GM19324 (cell line): ENCODE data around the gene SPEN.
"Not testable (repeated sequence)": the region's sequence is repeated elsewhere in the genome, so short reads cannot be mapped to it uniquely, and the experiment has no call there.

Experiments
- ATAC-seq: cut with Tn5 transposase; IDR thresholded peaks from one replicate; pipeline ENCODE4 v1.9.1; 2021; ENCODE audit warnings: mild to moderate bottlenecking, moderate library complexity; ENCODE audit not compliant: unreplicated experiment, low FRiP score

Gene SPEN

DNA sequence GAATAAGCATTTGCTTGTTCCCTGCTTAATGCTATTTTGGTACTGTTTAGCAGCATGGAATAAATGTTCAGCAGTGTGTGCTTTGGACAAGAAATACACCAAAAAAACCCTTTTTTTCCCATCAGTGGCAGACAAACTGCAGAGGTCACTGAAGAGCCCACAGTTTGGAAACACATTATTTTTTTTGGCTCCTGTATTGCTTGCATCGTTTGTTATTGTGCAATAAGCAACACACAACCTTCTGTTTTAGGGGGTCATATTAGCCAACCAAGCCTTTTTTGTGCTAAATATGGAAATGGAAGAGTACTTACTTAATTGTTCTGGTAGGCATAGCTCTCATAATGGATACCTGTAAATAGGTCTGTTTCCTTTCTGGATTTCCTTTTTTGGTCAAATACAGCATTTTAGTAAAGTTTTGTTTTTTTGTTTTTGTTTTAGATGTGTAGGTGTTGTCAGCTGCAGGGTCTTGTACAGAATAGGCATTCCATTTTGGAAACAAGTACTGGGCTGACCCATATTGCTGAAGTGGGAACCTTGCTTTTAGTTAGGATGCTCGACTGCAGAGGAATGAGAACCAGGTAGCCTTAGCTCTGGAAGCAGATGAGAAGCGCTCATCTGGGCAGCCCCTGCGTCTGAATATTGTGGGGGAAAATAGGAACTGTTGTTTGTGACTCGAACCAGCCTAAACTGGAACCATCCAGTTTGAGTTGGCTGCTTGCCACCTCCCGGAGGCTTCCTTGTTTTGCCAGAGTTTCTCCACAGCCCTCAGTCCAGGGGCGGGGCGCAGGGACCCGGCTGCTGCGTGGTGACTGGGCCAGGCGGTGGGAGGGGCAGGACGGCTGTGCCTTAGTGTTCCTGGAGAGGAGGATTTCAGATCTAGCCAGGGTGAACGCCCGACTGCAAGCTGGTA is 38.4 kb downstream of the SPEN start:
- ATAC-seq: no peak

GRCh38 chr1:15886611-15887167 is 39.2 kb downstream of the SPEN start:
- no peak for ATAC-seq

DNA sequence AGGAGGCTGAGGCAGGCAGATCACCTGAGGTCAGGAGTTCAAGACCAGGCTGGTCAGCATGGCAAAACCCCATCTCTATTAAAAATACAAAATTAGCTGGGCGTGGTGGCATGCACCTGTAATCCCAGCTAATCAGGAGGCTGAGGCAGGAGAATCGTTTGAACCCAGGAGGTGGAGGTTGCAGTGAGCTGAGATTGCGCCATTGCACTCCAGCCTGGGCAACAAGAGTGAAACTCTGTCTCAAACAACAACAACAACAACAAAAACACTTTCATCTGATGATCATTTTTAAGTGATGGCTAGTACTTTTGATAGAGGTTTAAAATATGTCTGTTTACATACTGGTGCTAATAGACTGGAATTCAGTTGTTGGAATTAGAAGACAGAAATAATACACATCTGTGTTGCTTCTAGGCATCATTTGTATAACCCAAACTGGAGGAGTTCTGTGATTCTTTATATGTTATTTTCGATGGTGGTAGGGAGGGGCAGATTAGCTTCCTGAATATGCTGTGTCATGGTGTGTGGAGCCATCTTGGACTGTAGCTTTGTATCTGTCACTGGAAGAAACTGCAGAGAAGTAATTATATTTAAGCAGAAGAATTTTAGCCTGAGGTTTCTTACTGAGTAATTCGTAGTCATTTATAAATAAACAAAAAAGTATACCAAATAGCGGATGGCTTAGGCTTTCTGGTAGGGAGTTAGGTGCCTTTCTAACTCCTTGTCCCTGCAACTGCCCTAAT is 45.5 kb downstream of the SPEN start:
- ATAC-seq: not testable (repeated sequence)

DNA sequence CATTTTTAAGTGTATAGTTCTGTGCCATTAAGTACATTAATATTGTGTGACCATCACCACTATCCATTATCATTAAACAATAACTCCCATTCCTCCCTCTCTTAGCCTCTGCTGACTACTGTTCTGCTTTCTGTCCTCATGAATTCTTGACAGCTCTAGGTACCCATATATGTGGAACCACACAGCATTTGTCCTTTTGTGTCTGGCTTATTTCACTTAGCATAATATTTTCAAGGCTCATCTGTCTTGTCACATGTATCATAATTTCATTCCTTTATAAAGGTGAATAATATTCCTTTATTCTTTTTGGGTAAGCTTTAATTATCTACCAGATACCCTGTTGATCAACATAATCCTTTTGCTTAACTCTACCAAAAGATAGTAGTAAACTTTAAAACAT is 47.7 kb downstream of the SPEN start:
- no peak for ATAC-seq

DNA sequence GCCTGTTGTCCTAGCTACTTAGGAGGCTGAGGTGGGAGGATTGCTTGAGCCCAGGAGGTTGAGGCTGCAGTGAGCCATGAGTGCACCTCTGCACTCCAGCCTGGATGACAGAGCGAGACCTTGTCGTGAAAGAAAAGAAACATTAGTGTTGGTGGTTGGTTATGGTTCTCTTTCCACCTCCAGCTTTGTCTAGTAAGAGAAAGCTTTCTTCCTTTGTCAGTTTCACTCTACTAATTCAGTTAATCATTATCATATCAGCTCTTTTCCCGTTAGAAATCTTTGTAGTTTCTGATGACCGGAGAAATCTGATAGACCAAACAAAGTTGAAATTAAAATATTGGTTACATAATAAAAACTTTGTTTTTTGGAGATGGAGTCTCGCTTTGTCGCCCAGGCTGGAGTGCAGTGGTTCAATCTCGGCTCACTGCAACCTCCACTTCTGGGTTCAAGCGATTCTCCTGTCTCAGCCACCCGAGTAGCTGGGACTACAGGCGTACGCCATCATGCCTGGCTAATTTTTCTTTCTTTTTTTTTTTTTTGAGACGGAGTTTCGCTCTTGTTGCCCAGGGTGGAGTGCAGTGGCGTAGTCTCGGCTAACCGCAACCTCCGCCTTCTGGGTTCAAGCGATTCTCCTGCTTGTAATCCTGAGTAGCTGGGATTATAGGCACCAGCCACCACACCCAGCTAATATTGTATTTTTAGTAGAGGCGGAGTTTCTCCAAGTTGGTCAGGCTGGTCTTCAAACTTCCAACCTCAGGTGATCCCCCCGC is 49.5 kb downstream of the SPEN start:
- not testable (repeated sequence) for ATAC-seq

DNA sequence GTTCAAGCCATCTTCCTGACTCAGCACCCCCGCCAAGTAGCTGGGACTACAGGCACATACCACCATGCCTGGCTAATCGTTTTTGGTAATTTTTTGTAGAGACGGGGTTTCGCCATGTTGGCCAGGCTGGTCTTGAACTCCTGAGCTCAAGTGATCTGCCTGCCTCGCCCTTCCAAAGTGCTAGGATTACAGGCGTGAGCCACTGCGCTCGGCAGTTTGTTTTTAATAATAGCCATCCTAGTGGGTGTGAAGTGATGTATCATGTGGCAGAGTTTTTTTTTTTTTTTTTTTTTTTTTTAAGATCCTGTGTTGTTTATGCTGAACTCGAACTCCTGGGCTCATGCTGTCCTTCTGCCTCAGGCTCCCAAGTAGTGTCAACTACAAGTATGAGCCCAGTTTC is 51.8 kb downstream of the SPEN start:
- no peak for ATAC-seq

DNA sequence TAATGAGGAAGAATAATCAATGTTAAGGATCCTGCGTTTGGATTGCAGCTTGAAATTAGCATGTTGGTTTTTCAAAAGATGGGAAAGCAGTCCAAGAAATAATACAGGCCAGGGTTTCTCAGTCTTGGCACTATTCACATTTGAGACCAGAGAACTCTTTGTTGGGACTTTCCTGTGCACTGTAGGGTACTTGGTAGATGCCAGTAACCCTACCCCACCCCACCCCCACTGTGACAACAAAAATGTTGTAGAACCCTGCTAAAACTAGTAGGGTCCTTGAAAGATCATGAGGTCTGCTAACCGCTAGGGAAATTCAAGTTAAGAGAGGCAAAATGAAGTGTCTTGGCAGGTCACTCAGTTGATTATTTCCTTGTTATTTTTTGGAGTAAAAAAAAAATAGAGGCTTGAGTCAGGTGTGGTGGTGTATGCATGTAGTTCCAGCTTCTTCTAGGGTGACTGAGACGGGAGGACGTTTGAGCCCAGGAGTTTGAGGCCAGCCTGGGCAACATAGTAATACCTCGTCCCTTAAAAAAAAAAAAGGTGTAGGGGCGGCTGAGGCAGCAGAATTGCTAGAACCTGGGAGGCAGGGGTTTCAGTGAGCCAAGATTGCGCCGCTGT is 53.3 kb downstream of the SPEN start:
- no peak for ATAC-seq

- no peak for ATAC-seq
Observed at GRCh38 chr1:15902882-15903281, 55.4 kb downstream of the SPEN start.

DNA sequence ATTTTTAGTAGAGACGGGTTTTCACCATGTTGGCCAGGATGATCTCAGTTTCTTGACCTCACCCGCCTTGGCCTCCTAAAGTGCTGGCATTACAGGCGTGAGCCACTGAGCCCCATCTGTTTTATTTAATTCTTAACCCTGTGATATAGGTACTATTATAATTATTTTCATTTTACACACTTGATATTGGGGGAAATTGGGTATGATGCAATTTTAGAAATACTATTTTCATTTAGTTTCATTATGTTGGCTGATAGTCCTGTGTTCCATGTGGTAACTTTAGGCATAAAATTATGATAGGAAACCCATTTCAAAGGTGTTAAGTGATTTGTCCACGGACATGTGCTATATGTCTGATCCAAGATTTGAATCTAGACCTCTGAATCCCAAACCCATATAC is 61.1 kb downstream of the SPEN start:
- ATAC-seq: no peak

DNA sequence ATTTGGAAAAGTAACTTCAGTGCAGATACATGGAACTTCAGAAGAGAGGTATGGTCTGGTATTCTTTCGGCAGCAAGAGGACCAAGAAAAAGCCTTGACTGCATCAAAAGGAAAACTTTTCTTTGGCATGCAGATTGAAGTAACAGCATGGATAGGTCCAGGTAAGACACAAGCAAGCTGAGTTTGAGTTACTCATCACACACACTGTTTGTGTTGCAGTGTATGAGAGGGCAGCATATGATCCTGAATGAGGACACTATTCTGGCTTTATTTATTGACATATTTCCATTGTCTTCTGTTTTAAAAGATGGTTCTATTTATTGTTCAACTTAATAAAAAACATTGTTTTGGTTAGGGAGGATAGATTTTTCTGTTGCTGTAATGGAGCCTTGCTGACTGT is 63.6 kb downstream of the SPEN start:
- ATAC-seq: no peak

- ATAC-seq: no peak
Observed at GRCh38 chr1:15911927-15912326, 64.4 kb downstream of the SPEN start.

- ATAC-seq: not testable (repeated sequence)
Observed at GRCh38 chr1:15913607-15914006, 66.1 kb downstream of the SPEN start.

GRCh38 chr1:15915991-15916390 is 68.5 kb downstream of the SPEN start:
- ATAC-seq: no peak

- no peak for ATAC-seq
Observed at GRCh38 chr1:15916417-15916816, 68.9 kb downstream of the SPEN start.

GRCh38 chr1:15916916-15917315 is 69.4 kb downstream of the SPEN start:
- no peak for ATAC-seq

DNA sequence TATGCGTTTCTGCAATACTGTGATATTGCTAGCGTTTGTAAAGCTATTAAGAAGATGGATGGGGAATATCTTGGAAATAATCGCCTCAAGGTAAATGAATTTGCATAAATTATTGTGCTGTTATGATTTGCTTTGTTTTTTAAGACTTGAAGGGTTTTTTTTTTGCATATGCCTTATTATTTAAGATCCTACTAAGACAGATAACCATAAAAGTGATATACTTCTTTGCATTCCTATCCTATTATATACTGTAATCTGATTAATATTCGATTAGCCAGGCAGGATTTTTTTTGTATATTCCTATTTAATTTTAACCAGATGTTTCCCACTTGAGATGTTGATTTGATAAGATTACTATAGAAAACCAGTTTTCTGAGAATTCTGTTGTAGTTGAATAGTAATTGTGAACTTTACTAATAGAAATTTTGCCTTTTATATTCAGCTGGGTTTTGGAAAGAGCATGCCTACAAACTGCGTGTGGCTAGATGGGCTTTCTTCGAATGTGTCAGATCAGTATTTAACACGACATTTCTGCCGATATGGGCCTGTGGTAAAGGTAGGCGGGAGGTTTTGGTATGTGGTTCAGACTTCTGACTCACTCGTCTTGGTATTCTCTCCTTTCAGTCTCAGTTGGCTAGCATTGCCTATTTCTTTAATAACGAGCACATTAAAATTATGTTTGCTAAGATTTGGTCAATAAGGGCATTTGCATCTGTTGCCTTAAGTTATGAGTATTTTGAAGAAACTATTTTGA is 71.6 kb downstream of the SPEN start:
- no peak for ATAC-seq

GRCh38 chr1:15923241-15923640 is 75.7 kb downstream of the SPEN start:
- ATAC-seq: no peak

DNA sequence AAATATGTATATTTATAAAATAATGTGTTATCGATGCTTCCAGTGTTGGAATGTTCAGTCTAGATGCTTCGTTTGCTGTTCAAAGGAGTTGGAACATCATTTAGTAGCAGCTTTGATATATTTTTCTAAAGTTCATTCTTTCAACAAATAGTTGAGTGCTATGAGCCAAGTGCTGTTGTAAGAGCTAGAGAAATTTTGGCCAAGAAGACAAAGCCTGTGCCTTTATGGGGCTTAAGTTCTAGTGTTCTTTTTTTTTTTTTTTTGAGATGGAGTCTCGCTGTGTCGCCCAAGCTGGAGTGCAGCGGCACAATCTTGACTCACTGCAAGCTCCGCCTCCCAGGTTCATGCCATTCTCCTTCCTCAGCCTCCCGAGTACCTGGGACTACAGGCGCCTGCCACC is 78.9 kb downstream of the SPEN start:
- not testable (repeated sequence) for ATAC-seq
